ENCODE data around the gene KIF5B.

The KIF5B gene

GRCh38 chr10:31963589-31963980 is 92.6 kb downstream of the KIF5B start:
- no peak for TF ChIP-seq CTCF (IDR thresholded peaks at IDR 0.05; ENCODE audit: poor library complexity, severe bottlenecking)
- no peaks in the 10 kb centered on the region for H3K9me3 ChIP-seq (ENCODE audit: severe bottlenecking)
- H3K4me3 ChIP-seq (ENCODE audit: severe bottlenecking) = no peak overlapping the region
- peaks cover 20% of the 10 kb centered on the region for H3K4me1 ChIP-seq (ENCODE audit: insufficient read depth, poor library complexity, severe bottlenecking)
- ATAC-seq (ENCODE audit: low read depth) = no peak
- H3K36me3 ChIP-seq (ENCODE audit: low read depth) = no peaks in the 10 kb centered on the region
- DNase-seq (ENCODE audit: low spot score) = no peak
- H3K27me3 ChIP-seq (ENCODE audit: insufficient read depth, poor library complexity, severe bottlenecking) = no peaks in the 10 kb centered on the region
- H3K27ac ChIP-seq (ENCODE audit: poor library complexity, severe bottlenecking) = no peak overlapping the region

DNA sequence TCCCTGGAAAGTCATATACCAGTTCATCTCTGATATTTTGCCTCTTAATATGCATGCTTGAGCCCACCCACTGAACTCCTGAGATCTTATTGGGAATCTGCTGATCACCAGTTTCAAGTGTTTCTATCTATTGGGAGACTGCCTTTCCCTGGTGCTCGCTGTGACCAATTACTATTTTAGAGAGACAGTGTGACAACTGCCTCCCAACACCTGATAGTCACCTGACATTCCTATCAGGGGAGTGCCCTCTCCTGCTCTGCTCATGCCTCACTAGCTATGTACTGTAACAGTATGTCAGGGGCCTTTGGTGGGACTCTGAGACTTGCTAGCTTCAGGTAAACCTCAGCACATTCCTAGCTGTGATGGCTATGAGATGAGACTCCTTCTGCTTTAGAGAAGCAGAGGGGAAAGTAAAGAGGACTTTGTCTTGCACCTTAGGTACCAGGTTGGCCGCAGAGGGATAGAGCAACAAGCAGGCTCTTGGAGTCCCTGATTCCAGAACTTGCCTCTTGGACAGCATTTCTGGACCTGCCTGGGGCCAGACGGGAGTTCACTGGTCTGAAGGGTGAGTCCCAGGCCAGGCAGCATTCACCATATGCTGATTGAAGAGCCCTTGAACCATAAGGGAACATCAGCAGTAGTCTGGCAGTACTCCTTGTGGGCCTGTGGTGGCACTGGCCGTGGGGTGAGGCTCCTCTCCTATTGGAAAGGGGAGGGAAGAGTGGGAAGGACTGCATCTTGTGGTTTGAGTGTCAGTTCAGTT is 93.2 kb downstream of the KIF5B start:
- H3K4me3 ChIP-seq (ENCODE audit: severe bottlenecking) = no peak overlapping the region
- ATAC-seq (ENCODE audit: low read depth) (no peak), DNase-seq (ENCODE audit: low spot score) (no peak)
- H3K36me3 ChIP-seq (ENCODE audit: low read depth) = no peaks in the 10 kb centered on the region
- no peak for TF ChIP-seq CTCF (IDR thresholded peaks at IDR 0.05; ENCODE audit: poor library complexity, severe bottlenecking)
- peaks cover 20% of the 10 kb centered on the region for H3K4me1 ChIP-seq (ENCODE audit: insufficient read depth, poor library complexity, severe bottlenecking)
- no peaks in the 10 kb centered on the region for H3K9me3 ChIP-seq (ENCODE audit: severe bottlenecking)
- H3K27me3 ChIP-seq (ENCODE audit: insufficient read depth, poor library complexity, severe bottlenecking) = no peaks in the 10 kb centered on the region
- H3K27ac ChIP-seq (ENCODE audit: poor library complexity, severe bottlenecking) = no peak overlapping the region

DNA sequence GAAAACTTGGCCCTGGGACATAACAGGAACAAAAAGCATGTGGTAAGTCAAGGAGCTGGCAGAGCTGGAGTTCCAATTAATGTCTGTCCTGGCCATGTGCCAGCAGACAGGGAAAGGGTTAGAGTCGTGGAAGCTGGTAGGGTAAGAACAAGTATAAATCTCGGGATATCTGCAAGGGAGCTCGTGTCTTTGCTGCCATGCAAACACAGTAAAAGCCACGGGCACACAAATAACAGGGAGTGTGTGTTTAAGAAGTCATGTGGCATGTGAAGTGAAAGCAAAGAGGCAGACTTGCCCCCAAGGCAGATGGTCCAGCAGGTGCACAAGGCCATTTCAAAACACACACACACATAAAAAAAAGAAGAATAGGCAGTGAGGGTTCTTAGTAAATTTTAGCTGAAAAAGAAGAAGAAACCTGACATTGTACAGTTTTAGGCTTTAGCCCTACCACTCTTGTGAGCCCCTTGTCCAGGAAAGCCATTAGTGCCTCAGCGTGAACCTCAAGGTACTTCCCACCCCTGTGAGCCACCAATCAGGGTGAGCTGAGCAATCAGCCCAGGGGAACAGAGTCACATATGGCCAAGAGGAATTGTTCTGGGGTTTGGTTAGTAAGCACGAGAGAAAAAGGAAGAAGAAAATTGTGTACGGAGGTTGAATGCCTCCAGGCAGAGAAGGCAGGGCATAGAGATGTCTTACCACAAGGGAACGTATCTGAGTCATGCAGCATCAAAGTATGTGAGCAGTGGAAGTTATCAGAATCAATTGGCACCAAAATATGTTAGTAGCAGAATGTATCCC is 94.7 kb downstream of the KIF5B start:
- TF ChIP-seq CTCF (IDR thresholded peaks at IDR 0.05; ENCODE audit: poor library complexity, severe bottlenecking) = no peak
- peak; percentile 94 for ATAC-seq (ENCODE audit: low read depth)
- DNase-seq (ENCODE audit: low spot score) = no peak
- H3K4me3 ChIP-seq (ENCODE audit: severe bottlenecking) = no peak overlapping the region
- H3K27ac ChIP-seq (ENCODE audit: poor library complexity, severe bottlenecking) = peak overlapping the region; percentile 64
- H3K4me1 ChIP-seq (ENCODE audit: insufficient read depth, poor library complexity, severe bottlenecking) = peaks cover 20% of the 10 kb centered on the region
- no peaks in the 10 kb centered on the region for H3K9me3 ChIP-seq (ENCODE audit: severe bottlenecking)
- no peaks in the 10 kb centered on the region for H3K27me3 ChIP-seq (ENCODE audit: insufficient read depth, poor library complexity, severe bottlenecking)
- no peaks in the 10 kb centered on the region for H3K36me3 ChIP-seq (ENCODE audit: low read depth)

GRCh38 chr10:31959461-31960173 is 96.6 kb downstream of the KIF5B start:
- H3K4me3 ChIP-seq (ENCODE audit: severe bottlenecking) = no peak overlapping the region
- H3K27ac ChIP-seq (ENCODE audit: poor library complexity, severe bottlenecking) = no peak overlapping the region
- no peak for TF ChIP-seq CTCF (IDR thresholded peaks at IDR 0.05; ENCODE audit: poor library complexity, severe bottlenecking)
- DNase-seq (ENCODE audit: low spot score) (no peak), ATAC-seq (ENCODE audit: low read depth) (no peak)
- no peaks in the 10 kb centered on the region for H3K27me3 ChIP-seq (ENCODE audit: insufficient read depth, poor library complexity, severe bottlenecking)
- H3K4me1 ChIP-seq (ENCODE audit: insufficient read depth, poor library complexity, severe bottlenecking) = peaks cover 20% of the 10 kb centered on the region
- no peaks in the 10 kb centered on the region for H3K9me3 ChIP-seq (ENCODE audit: severe bottlenecking)
- no peaks in the 10 kb centered on the region for H3K36me3 ChIP-seq (ENCODE audit: low read depth)
